Ishikawa (cell line): ENCODE measurements around the gene ZNF81.

ENCODE experiments used
- CEBPB ChIP-seq: IDR thresholded peaks from 2 replicates; pipeline ENCODE4 v1.6.1; 2012
- CREB1 ChIP-seq: IDR thresholded peaks from 2 replicates; pipeline ENCODE4 v1.6.1; 2012; ENCODE audit warnings: low read depth
- EGR1 ChIP-seq: IDR thresholded peaks from 2 replicates; pipeline ENCODE4 v1.6.1; 2012
- EP300 ChIP-seq: IDR thresholded peaks from 2 replicates; pipeline ENCODE4 v1.6.1; 2012; ENCODE audit warnings: borderline replicate concordance
- FOXM1 ChIP-seq: IDR thresholded peaks from 2 replicates; pipeline ENCODE4 v1.6.1; 2012; ENCODE audit warnings: low read depth, borderline replicate concordance
- MAX ChIP-seq: IDR thresholded peaks from 2 replicates; pipeline ENCODE4 v1.6.1; 2012
- NFIC ChIP-seq: IDR thresholded peaks from 2 replicates; pipeline ENCODE4 v1.6.1; 2012
- RAD21 ChIP-seq: IDR thresholded peaks from 2 replicates; pipeline ENCODE4 v1.6.1; 2012; ENCODE audit warnings: low read depth
- REST ChIP-seq: IDR thresholded peaks from 2 replicates; pipeline ENCODE4 v1.6.1; 2012; ENCODE audit warnings: low read depth, mild to moderate bottlenecking
- TAF1 ChIP-seq: IDR thresholded peaks from 2 replicates; pipeline ENCODE4 v1.6.1; 2012; ENCODE audit warnings: low read depth, mild to moderate bottlenecking
- TCF12 ChIP-seq: IDR thresholded peaks from 2 replicates; pipeline ENCODE4 v1.6.1; 2012; ENCODE audit warnings: low read depth
- TEAD4 ChIP-seq: IDR thresholded peaks from 2 replicates; pipeline ENCODE4 v1.6.1; 2012
- USF1 ChIP-seq: IDR thresholded peaks from 2 replicates; pipeline ENCODE4 v1.6.1; 2012
- YY1 ChIP-seq: IDR thresholded peaks from 2 replicates; pipeline ENCODE4 v1.6.1; 2012; ENCODE audit warnings: low read depth
- ZBTB7A ChIP-seq: IDR thresholded peaks from 2 replicates; pipeline ENCODE4 v1.6.1; 2012; ENCODE audit warnings: low read depth

ZNF81 gene

GRCh38 chrX:47808904-47809788 lies 27.6 kb upstream of the ZNF81 start:
- TF ChIP-seq REST (no peak), CEBPB (no peak), TAF1 (no peak), EGR1 (no peak), FOXM1 (no peak), EP300 (no peak), CREB1 (no peak), USF1 (no peak), ZBTB7A (no peak), RAD21 (no peak), TCF12 (no peak), YY1 (no peak), TEAD4 (no peak), NFIC (no peak), MAX (no peak)

GRCh38 chrX:47814851-47815250 lies 21.9 kb upstream of the ZNF81 start:
- TF ChIP-seq CREB1 (no peak), ZBTB7A (no peak), USF1 (no peak), TCF12 (no peak), CEBPB (no peak), YY1 (no peak), EGR1 (no peak), EP300 (no peak), MAX (no peak), TEAD4 (no peak), RAD21 (no peak), FOXM1 (no peak), TAF1 (no peak), REST (no peak), NFIC (no peak)

- TF ChIP-seq NFIC: no peak
- no peak for TF ChIP-seq MAX
- no peak for TF ChIP-seq YY1
- no peak for TF ChIP-seq TCF12
- TF ChIP-seq TAF1: no peak
- no peak for TF ChIP-seq EGR1
- no peak for TF ChIP-seq EP300
These were observed 20.5 kb upstream of the ZNF81 start for GRCh38 chrX:47815901-47816845.

GRCh38 chrX:47817421-47817820 lies 19.3 kb upstream of the ZNF81 start:
- TF ChIP-seq REST (no peak), CEBPB (no peak), MAX (no peak), RAD21 (no peak), TCF12 (no peak), TAF1 (no peak)
